ENCODE data around the gene CCDC154. TPM values are rescaled to one million over a fixed set of nuclear protein-coding genes. Genes with fewer than 3 reads are reported as not detected.

The CCDC154 gene
- total RNA-seq, 1 donor from 2014 or later = not detected

DNA sequence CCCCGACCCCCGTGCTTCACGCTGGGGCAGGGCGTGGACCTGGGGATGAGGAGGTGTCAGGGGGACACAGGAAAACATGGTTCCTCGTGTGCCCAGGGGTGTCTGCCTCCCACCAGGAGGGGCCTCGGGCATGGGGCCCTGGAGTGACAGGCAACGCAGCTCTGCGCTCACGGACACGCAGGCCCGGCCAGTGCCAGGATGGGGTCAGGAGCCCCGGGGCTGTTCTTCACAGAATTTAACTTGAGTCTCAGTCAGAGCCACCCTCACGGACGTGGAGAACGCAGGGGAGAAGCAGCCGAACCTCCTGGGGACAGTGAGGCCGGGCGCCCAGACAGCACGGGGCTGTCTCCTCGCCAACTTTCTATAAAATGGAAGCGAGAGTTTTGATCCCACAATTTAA is 46.6 kb downstream of the CCDC154 start:
- Histone ChIP-seq H3K27ac (no peak overlapping the region), H3F3A (ENCODE audit: low read depth) (no peaks in the 10 kb centered on the region), H3K9ac (no peak overlapping the region), H2AFZ (replicated peaks) (no peak overlapping the region), H3K27me3 (no peaks in the 10 kb centered on the region), H4K20me1 (ENCODE audit: low read depth) (no peaks in the 10 kb centered on the region), H3K4me3 (no peak overlapping the region), H3K36me3 (no peaks in the 10 kb centered on the region), H3K79me2 (ENCODE audit: low read depth) (no peaks in the 10 kb centered on the region), H3K4me2 (no peak overlapping the region), H3K9me3 (ENCODE audit: low read depth) (no peaks in the 10 kb centered on the region), H3K4me1 (no peaks in the 10 kb centered on the region)
- no peak for DNase-seq (ENCODE audit: low spot score)
- H3K4me1 Mint-ChIP-seq = no peaks in the 10 kb centered on the region
- H3K27me3 Mint-ChIP-seq (ENCODE audit: insufficient read depth, low read depth) = peaks cover 2% of the 10 kb centered on the region
- TF ChIP-seq, protein P1, sequence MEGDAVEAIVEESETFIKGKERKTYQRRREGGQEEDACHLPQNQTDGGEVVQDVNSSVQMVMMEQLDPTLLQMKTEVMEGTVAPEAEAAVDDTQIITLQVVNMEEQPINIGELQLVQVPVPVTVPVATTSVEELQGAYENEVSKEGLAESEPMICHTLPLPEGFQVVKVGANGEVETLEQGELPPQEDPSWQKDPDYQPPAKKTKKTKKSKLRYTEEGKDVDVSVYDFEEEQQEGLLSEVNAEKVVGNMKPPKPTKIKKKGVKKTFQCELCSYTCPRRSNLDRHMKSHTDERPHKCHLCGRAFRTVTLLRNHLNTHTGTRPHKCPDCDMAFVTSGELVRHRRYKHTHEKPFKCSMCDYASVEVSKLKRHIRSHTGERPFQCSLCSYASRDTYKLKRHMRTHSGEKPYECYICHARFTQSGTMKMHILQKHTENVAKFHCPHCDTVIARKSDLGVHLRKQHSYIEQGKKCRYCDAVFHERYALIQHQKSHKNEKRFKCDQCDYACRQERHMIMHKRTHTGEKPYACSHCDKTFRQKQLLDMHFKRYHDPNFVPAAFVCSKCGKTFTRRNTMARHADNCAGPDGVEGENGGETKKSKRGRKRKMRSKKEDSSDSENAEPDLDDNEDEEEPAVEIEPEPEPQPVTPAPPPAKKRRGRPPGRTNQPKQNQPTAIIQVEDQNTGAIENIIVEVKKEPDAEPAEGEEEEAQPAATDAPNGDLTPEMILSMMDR (IDR thresholded peaks at IDR 0.05) = no peak
- H3K9me3 Mint-ChIP-seq = no peaks in the 10 kb centered on the region
- no peak overlapping the region for H3K27ac Mint-ChIP-seq
- H3K36me3 Mint-ChIP-seq = peaks cover 2% of the 10 kb centered on the region
- H3K4me3 Mint-ChIP-seq = no peak overlapping the region

DNA sequence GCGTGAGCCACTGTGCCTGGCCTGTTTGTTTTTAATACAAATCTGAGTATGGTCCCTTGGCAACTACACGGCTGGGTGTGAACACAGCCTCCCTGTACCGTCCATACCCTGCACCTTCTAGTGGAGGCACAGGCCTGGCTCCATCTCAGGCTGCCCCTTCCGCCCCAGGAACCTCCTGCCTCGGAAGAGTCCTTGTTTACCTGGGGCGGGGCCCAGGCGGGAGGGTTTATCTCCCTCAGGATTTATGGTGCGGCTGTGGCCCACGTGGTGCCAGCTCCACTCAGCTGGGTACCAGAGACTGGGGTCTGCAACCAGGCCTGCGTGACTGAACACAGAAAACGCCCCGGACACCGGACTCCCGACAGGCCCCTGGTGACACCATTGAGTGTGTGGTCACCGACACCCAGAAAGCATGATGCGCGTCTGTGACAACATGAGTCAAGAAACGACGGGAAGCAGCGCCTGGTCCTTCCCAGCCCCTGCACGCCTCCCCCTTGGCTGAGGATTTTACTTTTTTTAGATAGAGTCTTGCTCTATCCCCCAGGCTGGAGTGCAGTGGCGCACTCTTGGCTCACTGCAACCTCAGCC is 48.8 kb downstream of the CCDC154 start:
- no peak overlapping the region for H3K27ac ChIP-seq
- H4K20me1 ChIP-seq (ENCODE audit: low read depth) = no peaks in the 10 kb centered on the region
- H3F3A ChIP-seq (ENCODE audit: low read depth) = no peaks in the 10 kb centered on the region
- H3K36me3 ChIP-seq = no peaks in the 10 kb centered on the region
- TF ChIP-seq, protein P1 (IDR thresholded peaks at IDR 0.05) = no peak
- TF ChIP-seq EZH2 (IDR thresholded peaks at IDR 0.05) (no peak), EZH2phosphoT487 (IDR thresholded peaks at IDR 0.05) (no peak)
- no peak overlapping the region for H3K9ac ChIP-seq
- no peaks in the 10 kb centered on the region for H3K27me3 ChIP-seq
- H3K4me1 Mint-ChIP-seq = no peaks in the 10 kb centered on the region
- no peaks in the 10 kb centered on the region for H3K9me3 ChIP-seq (ENCODE audit: low read depth)
- no peak for DNase-seq (ENCODE audit: low spot score)
- no peaks in the 10 kb centered on the region for H3K4me1 ChIP-seq
- no peak overlapping the region for H3K4me2 ChIP-seq
- no peak overlapping the region for H3K4me3 ChIP-seq
- no peaks in the 10 kb centered on the region for H3K9me3 Mint-ChIP-seq
- H2AFZ ChIP-seq (replicated peaks) = no peak overlapping the region
- H3K79me2 ChIP-seq (ENCODE audit: low read depth) = no peaks in the 10 kb centered on the region
- H3K36me3 Mint-ChIP-seq = peaks cover 5% of the 10 kb centered on the region
- no peak overlapping the region for H3K4me3 Mint-ChIP-seq
- H3K27me3 Mint-ChIP-seq (ENCODE audit: insufficient read depth, low read depth) = no peaks in the 10 kb centered on the region
- H3K27ac Mint-ChIP-seq = no peak overlapping the region

DNA sequence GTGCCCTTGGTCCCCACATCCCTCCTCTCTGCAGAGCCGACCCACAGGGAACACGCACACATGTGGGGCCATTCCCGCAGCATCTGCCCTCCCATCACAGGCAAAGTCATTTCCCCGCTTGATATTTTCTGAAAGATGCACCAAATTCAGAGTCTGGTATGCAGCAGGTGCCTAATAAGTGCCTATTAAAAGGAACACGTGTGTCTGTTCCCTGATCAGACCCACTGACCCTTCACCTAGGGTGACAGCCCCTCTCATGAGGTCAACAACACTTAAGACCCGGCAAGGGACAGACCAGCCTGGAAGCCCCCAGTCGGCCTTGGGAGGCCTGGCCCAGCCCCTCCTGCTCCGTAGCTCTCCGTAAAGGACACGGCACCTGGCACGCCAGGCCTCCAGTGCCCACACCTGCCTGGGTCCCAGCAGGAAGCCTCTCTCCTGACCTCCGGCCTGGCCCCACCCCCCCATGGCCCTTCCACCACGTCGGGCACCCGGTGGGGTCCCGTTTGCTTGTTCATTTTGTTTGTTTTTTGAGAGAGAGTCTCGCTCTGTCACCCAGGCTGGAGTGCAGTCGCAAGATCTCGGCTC is 49.9 kb downstream of the CCDC154 start:
- no peaks in the 10 kb centered on the region for H3F3A ChIP-seq (ENCODE audit: low read depth)
- no peak overlapping the region for H3K4me2 ChIP-seq
- no peak overlapping the region for H3K4me3 ChIP-seq
- H3K4me1 Mint-ChIP-seq = no peaks in the 10 kb centered on the region
- no peaks in the 10 kb centered on the region for H3K9me3 Mint-ChIP-seq
- no peak overlapping the region for H3K27ac Mint-ChIP-seq
- peaks cover 9% of the 10 kb centered on the region for H3K36me3 Mint-ChIP-seq
- H3K4me1 ChIP-seq = no peaks in the 10 kb centered on the region
- no peak overlapping the region for H2AFZ ChIP-seq (replicated peaks)
- H3K4me3 Mint-ChIP-seq = no peak overlapping the region
- DNase-seq (ENCODE audit: low spot score) = no peak
- TF ChIP-seq EZH2phosphoT487 (IDR thresholded peaks at IDR 0.05) (no peak), EZH2 (IDR thresholded peaks at IDR 0.05) (no peak)
- TF ChIP-seq, protein P1 (IDR thresholded peaks at IDR 0.05) = no peak
- no peaks in the 10 kb centered on the region for H4K20me1 ChIP-seq (ENCODE audit: low read depth)
- no peak overlapping the region for H3K27ac ChIP-seq
- H3K9ac ChIP-seq = no peak overlapping the region
- no peaks in the 10 kb centered on the region for H3K9me3 ChIP-seq (ENCODE audit: low read depth)
- H3K27me3 ChIP-seq = no peaks in the 10 kb centered on the region
- no peaks in the 10 kb centered on the region for H3K27me3 Mint-ChIP-seq (ENCODE audit: insufficient read depth, low read depth)
- H3K36me3 ChIP-seq = no peaks in the 10 kb centered on the region
- H3K79me2 ChIP-seq (ENCODE audit: low read depth) = no peaks in the 10 kb centered on the region
